Measurements from ENCODE around the gene ADGRG1. TPM values are rescaled to one million over a fixed set of nuclear protein-coding genes. Genes with fewer than 3 reads are reported as not detected.

The ADGRG1 gene
- polyA plus RNA-seq, 3 donors: 35.8 to 51.4 (median 38.6) TPM

- no peak overlapping the region for H3K27ac ChIP-seq (ENCODE audit: low read depth, low read length)
- WGBS, 3 donors: 71 to 78% (median 76%) methylated on average over 17 of the region's 17 CpGs
These were observed 25.1 kb upstream of the ADGRG1 start for GRCh38 chr16:57603115-57604024.

GRCh38 chr16:57604177-57604576 lies 24.3 kb upstream of the ADGRG1 start:
- 90 to 96% (median 90%) methylated on average over 7 of the region's 7 CpGs for WGBS, 3 donors

GRCh38 chr16:57606147-57606846 lies 22.1 kb upstream of the ADGRG1 start:
- H3K27ac ChIP-seq (ENCODE audit: low read depth, low read length): no peak overlapping the region
- WGBS, 3 donors: 31 to 68% (median 60%) methylated on average over 4 of the region's 4 CpGs

More at GRCh38 chr16:57604177-57604576, 24.3 kb upstream of the ADGRG1 start:
- no peak overlapping the region for H3K27ac ChIP-seq (ENCODE audit: low read depth, low read length)

DNA sequence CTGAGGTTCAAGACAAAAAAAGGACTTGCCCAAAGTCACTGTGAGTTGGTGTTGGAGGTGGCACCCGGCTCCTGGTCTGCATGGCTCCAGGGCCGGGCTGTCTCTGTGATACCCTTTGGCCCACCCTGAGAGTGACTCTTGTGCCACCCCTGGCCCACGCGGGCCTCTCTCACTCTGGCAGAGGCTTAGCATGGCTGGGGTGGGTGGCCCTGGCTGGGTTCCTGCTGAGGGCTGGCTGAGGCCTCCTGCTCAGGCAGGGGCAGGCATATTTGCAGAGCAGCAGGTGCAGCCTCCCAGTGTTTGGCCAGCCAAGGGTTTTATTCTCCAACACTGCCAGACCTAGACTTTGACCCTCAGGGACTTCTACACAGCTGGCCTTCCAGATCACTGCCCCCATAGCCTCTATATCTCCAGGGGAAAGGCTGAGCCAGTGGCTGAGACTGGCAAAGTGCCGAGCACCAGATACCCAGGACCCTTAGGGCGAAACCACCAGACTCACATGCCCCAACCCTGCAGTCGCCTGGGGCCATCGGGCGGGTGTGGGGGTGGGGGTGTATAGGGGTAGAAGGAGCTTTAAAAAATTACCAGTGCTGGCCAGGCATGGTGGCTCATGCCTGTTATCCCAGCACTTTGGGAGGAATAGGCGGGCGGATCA lies 21.5 kb upstream of the ADGRG1 start:
- no peak overlapping the region for H3K27ac ChIP-seq (ENCODE audit: low read depth, low read length)
- WGBS, 3 donors: 40 to 78% (median 75%) methylated on average over 11 of the region's 11 CpGs

- WGBS, 3 donors: 85 to 89% (median 87%) methylated on average over 10 of the region's 10 CpGs
- no peak overlapping the region for H3K27ac ChIP-seq (ENCODE audit: low read depth, low read length)
These were observed 20.6 kb upstream of the ADGRG1 start for GRCh38 chr16:57607676-57608461.

- 48 to 91% (median 83%) methylated on average over 8 of the region's 8 CpGs for WGBS, 3 donors
- no peak overlapping the region for H3K27ac ChIP-seq (ENCODE audit: low read depth, low read length)
These were observed 19.8 kb upstream of the ADGRG1 start for GRCh38 chr16:57608462-57609113.

GRCh38 chr16:57609541-57610401 lies 18.7 kb upstream of the ADGRG1 start:
- H3K27ac ChIP-seq (ENCODE audit: low read depth, low read length): no peak overlapping the region
- WGBS, 3 donors: 19 to 37% (median 37%) methylated on average over 12 of the region's 12 CpGs

GRCh38 chr16:57610611-57611010 lies 17.8 kb upstream of the ADGRG1 start:
- no peak overlapping the region for H3K27ac ChIP-seq (ENCODE audit: low read depth, low read length)
- WGBS, 3 donors: 82 to 90% (median 88%) methylated on average over 4 of the region's 4 CpGs

GRCh38 chr16:57611181-57611580 lies 17.2 kb upstream of the ADGRG1 start:
- 41 to 83% (median 79%) methylated on average over 3 of the region's 3 CpGs for WGBS, 3 donors
- no peak overlapping the region for H3K27ac ChIP-seq (ENCODE audit: low read depth, low read length)

DNA sequence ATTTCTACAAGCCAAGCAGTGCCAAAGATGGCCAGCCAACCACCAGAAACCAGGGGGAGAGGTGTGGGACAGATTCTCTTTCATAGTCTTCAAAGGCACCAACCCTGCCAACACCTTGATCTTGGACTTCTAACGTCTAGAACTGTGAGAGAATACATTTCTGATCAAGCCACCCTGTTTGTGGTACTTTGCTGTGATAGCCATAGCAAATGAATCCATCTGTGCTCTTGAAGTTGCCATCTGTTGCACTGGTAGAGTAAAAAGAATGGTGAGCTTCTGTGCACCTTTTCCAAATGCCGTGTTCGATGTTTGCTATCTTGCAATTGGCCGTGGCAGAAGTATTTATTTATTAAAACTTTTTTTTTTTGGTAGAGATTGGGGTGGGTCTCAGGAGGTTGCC lies 16.7 kb upstream of the ADGRG1 start:
- H3K27ac ChIP-seq (ENCODE audit: low read depth, low read length): no peak overlapping the region
- WGBS, 3 donors: 37 to 86% (median 83%) methylated on average over 4 of the region's 4 CpGs

DNA sequence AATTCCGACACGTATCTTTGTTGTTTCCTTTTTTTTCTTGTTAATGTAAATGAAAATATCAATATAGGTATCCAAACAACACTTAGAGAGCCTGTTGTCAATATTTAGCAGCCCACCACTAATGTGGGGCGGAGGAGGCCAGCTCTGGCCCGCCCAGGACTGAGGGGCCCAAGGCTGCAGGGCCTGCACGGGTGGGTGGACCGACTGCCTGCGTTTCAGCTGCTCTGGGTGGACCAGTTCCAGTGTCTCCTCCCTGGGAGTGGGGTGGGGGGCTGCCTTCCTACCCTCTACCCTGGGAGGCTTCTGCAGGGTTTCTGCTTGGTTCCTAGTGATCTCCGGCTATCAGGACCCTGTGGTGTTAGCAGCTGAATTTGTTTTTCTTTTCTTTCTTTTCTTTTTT lies 15.9 kb upstream of the ADGRG1 start:
- WGBS, 3 donors: 82 to 88% (median 86%) methylated on average over 8 of the region's 8 CpGs
- H3K27ac ChIP-seq (ENCODE audit: low read depth, low read length): no peak overlapping the region

GRCh38 chr16:57613514-57613913 lies 14.9 kb upstream of the ADGRG1 start:
- H3K27ac ChIP-seq (ENCODE audit: low read depth, low read length): no peak overlapping the region
- 59 to 76% (median 68%) methylated on average over 4 of the region's 4 CpGs for WGBS, 3 donors

DNA sequence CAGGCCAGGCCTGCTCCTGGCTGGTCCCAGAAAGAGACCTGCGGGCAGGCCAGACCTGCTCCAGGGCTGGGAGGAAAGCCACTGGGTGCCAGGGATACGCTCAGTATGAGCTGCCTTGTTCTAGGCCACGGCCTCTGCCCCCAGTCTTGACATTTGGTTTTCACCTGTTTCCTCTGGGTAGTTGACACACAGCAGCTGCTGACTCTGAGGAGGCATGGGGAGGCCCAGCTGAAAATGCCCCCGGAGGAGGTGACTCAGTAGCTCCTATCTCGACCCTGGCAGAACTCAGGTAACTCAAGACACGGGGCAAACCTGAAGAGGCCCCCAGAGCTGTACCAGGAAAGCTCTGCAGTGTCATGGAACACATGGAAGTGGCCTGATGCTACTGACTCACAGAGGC lies 13.9 kb upstream of the ADGRG1 start:
- 63 to 84% (median 67%) methylated on average over 6 of the region's 6 CpGs for WGBS, 3 donors
- H3K27ac ChIP-seq (ENCODE audit: low read depth, low read length): no peak overlapping the region

DNA sequence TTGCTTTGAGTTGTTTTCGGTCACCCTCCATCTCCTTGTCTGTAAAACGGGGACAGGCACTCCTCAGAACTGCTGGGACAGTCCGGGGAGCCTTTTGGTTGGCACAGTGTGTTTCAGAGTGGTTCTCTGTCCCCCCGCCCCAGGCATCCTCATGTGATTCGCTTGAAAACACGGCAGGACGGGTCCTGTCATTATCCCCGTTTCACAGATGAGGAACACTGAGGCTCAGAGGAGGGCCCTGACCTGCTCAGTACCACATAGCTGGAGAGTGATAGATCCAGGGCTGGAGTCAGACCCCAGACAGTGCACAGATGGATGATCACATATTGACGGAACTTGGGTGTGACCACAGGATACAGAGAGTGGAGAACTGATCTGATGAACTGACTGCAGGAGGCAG lies 13.5 kb upstream of the ADGRG1 start:
- 90 to 96% (median 94%) methylated on average over 9 of the region's 9 CpGs for WGBS, 3 donors

DNA sequence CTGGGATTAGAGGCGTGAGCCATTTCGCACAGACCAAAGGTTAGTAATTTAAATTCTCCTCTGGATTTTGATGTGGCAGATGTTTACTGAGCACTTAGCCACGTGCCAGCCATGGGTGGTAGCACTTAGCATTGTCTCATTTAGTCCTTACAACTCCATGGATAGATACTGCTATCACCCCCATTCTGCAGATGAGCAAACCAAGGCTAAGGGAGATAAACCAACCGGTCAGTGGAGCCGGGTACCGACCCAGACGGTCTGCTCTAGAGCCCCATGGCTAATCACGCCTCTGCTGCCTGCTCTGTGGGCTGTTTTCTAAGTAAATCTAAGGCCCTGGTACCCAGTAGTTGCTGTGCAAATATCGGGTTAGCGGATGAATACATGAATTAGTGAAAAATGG lies 12.6 kb upstream of the ADGRG1 start:
- no peak overlapping the region for H3K27ac ChIP-seq (ENCODE audit: low read depth, low read length)
- 92 to 95% (median 94%) methylated on average over 10 of the region's 10 CpGs for WGBS, 3 donors

More for the DNA sequence above, 13.5 kb upstream of the ADGRG1 start:
- no peak overlapping the region for H3K27ac ChIP-seq (ENCODE audit: low read depth, low read length)

- WGBS, 3 donors: 88 to 90% (median 89%) methylated on average over 7 of the region's 7 CpGs
- no peak overlapping the region for H3K27ac ChIP-seq (ENCODE audit: low read depth, low read length)
These were observed 12.2 kb upstream of the ADGRG1 start for GRCh38 chr16:57616241-57616640.

- H3K27ac ChIP-seq (ENCODE audit: low read depth, low read length): no peak overlapping the region
- WGBS, 3 donors: 64 to 89% (median 67%) methylated on average over 4 of the region's 4 CpGs
These were observed 11.6 kb upstream of the ADGRG1 start for GRCh38 chr16:57616876-57617275.

All from adipose tissue (tissue), 3 donors.